B cell (primary cell): ENCODE data around the gene ZBTB4. TPM values are rescaled to one million over a fixed set of nuclear protein-coding genes. Genes with fewer than 3 reads are reported as not detected.

Experiments used
- ATAC-seq: fragments of 200-7000 bp; cut with Tn5 transposase; one replicate; pipeline ENCODE4 v1.10.0; 2021; ENCODE audit warnings: low read depth, mild to moderate bottlenecking, moderate number of reproducible peaks, moderate library complexity
- CTCF ChIA-PET: fragments of 350-600 bp; sonication (Branson Sonifier 250); formaldehyde crosslinking; loops from one replicate; lab custom pipeline; 2021; ENCODE audit warnings: antibody characterized with exemption, inconsistent platforms; lab: Charles Lee
- POLR2A ChIA-PET: fragments of 350-600 bp; sonication (Branson Sonifier 250); formaldehyde crosslinking; loops from one replicate; lab custom pipeline; 2021; ENCODE audit warnings: antibody characterized with exemption; lab: Charles Lee
- DNase-seq: peaks from one replicate; pipeline ENCODE4 v3.0.0; 2013
- H2AFZ ChIP-seq: 2 replicates; pipeline ENCODE4 v1.6.1; 2012; ENCODE audit warnings: mild to moderate bottlenecking, low read depth, low read length; ENCODE audit not compliant: insufficient read depth, poor library complexity, severe bottlenecking
- H3K27ac ChIP-seq, 2 donors: 1 replicate in 1 of 2; 2 replicates in 1 of 2; pipeline ENCODE4 v1.5.1; 2012 to 2013; ENCODE audit warnings: low read length in 2 of 2, mild to moderate bottlenecking in 2 of 2, moderate library complexity in 1 of 2
- H3K27me3 ChIP-seq, 4 experiments: fragments of 200-600 bp in 1 of 4; sonication (generic) in 1 of 4; replicated peaks in 1 of 4; 1 replicate in 2 of 4; 2 replicates in 2 of 4; pipeline versions ENCODE4 v1.6.1 to v1.7.0; 2013 to 2016; ENCODE audit warnings: low read length in 3 of 4, mild to moderate bottlenecking in 2 of 4, mixed read lengths in 1 of 4, moderate library complexity in 1 of 4; ENCODE audit not compliant: insufficient read depth in 4 of 4, control insufficient read depth in 3 of 4; ENCODE audit errors: control extremely low read depth in 1 of 4
- H3K36me3 ChIP-seq, 2 experiments: replicated peaks in 1 of 2; 1 replicate in 1 of 2; 2 replicates in 1 of 2; pipeline versions ENCODE4 v1.6.1 to v1.7.1; 2013; ENCODE audit warnings: low read length in 1 of 2; ENCODE audit not compliant: insufficient read depth in 2 of 2, control insufficient read depth in 1 of 2; ENCODE audit errors: control extremely low read depth in 1 of 2, extremely low read depth in 1 of 2
- H3K4me1 ChIP-seq, 2 donors: fragments of 200-600 bp in 1 of 2; sonication (generic) in 1 of 2; 1 replicate in 1 of 2; 2 replicates in 1 of 2; pipeline versions ENCODE4 v1.5.1 to v1.6.1; 2013 to 2017; ENCODE audit warnings: low read length in 2 of 2; ENCODE audit not compliant: control insufficient read depth in 2 of 2, insufficient read depth in 2 of 2
- H3K4me2 ChIP-seq: replicated peaks from 2 replicates; pipeline ENCODE3; 2012; ENCODE audit warnings: mild to moderate bottlenecking, low read depth, low read length; ENCODE audit not compliant: poor library complexity, severe bottlenecking
- H3K4me3 ChIP-seq, 5 experiments: fragments of 200-600 bp in 1 of 5; sonication (generic) in 1 of 5; 1 replicate in 3 of 5; 2 replicates in 2 of 5; pipeline versions ENCODE4 v1.5.1 to v1.7.0; 2011 to 2016; ENCODE audit warnings: low read length in 4 of 5, mild to moderate bottlenecking in 4 of 5, low read depth in 2 of 5, control low read depth in 1 of 5, moderate library complexity in 1 of 5; ENCODE audit not compliant: insufficient read depth in 1 of 5; ENCODE audit errors: control extremely low read depth in 1 of 5, extremely low read depth in 1 of 5
- H3K79me2 ChIP-seq: fragments of 200-600 bp; sonication (generic); one replicate; pipeline ENCODE4 v1.6.0; 2016; ENCODE audit warnings: low read length; ENCODE audit not compliant: control insufficient read depth, insufficient read depth
- H3K9ac ChIP-seq: fragments of 200-600 bp; sonication (generic); 2 replicates; pipeline ENCODE4 v1.6.1; 2017; ENCODE audit warnings: mild to moderate bottlenecking, low read length, moderate library complexity
- H3K9me3 ChIP-seq, 3 donors: one replicate each; pipeline versions ENCODE4 v1.6.1 to v1.7.1; 2013; ENCODE audit warnings: low read length in 2 of 3; ENCODE audit not compliant: control insufficient read depth in 2 of 3, insufficient read depth in 1 of 3; ENCODE audit errors: control extremely low read depth in 1 of 3
- H4K20me1 ChIP-seq: 2 replicates; pipeline ENCODE4 v1.6.0; 2012; ENCODE audit warnings: mild to moderate bottlenecking, low read length; ENCODE audit not compliant: insufficient read depth, control insufficient read depth, poor library complexity, severe bottlenecking
- H3K27ac Mint-ChIP-seq: one replicate; pipeline ENCODE4 v1.8.0; 2021; ENCODE audit warnings: mixed read lengths
- H3K27me3 Mint-ChIP-seq: one replicate; pipeline ENCODE4 v1.8.0; 2021; ENCODE audit warnings: mixed read lengths
- H3K4me1 Mint-ChIP-seq: one replicate; pipeline ENCODE4 v1.8.0; 2021; ENCODE audit warnings: mixed read lengths
- H3K4me3 Mint-ChIP-seq: one replicate; pipeline ENCODE4 v1.8.0; 2021; ENCODE audit warnings: mixed read lengths
- H3K9me3 Mint-ChIP-seq: one replicate; pipeline ENCODE4 v1.8.0; 2022; ENCODE audit warnings: mixed read lengths; ENCODE audit not compliant: insufficient read depth
- EZH2 ChIP-seq: IDR thresholded peaks from 2 replicates; pipeline ENCODE4 v1.6.1; 2012; ENCODE audit warnings: borderline replicate concordance, low read depth, mild to moderate bottlenecking, moderate library complexity, low read length; ENCODE audit not compliant: insufficient read depth, poor library complexity, severe bottlenecking
- WGBS: methylation state at CpG from one replicate; pipeline ENCODE4 v1.1.5; 2013; ENCODE audit warnings: missing lambda C conversion rate; ENCODE audit not compliant: insufficient coverage; 5-methylcytosine and 5-hydroxymethylcytosine counted together
- intact Hi-C: fragments of 100-400 bp; cut with micrococcal nuclease; formaldehyde crosslinking; loops from one replicate; pipeline ENCODE4 v1.10.0; 2022
- polyA plus RNA-seq: library from polyadenylated mRNA; depleted of rRNA; stranded (reverse); fragments of >200 nt; gene quantifications from 2 replicates; pipeline ENCODE4 v1.2.3, GENCODE V29; 2012
- total RNA-seq, 2 donors: library from RNA; stranded (reverse); fragments of 120-200 nt in 1 of 2; gene quantifications; 1 replicate in 1 of 2; 2 replicates in 1 of 2; pipeline versions ENCODE4 v1.2.3 to v1.2.4, GENCODE V29; 2013 to 2022
- TF ChIP-seq, protein P1 (sequence below): fragments of 200-600 bp; IDR thresholded peaks from one replicate; pipeline ENCODE4 v1.8.0; 2022; ENCODE audit warnings: antibody characterized with exemption, mild to moderate bottlenecking

The ZBTB4 gene
- total and polyA plus RNA-seq, 2 donors (not counting 1 experiment from before 2014, with no cell fraction given): 19.2 to 62.4 TPM

DNA sequence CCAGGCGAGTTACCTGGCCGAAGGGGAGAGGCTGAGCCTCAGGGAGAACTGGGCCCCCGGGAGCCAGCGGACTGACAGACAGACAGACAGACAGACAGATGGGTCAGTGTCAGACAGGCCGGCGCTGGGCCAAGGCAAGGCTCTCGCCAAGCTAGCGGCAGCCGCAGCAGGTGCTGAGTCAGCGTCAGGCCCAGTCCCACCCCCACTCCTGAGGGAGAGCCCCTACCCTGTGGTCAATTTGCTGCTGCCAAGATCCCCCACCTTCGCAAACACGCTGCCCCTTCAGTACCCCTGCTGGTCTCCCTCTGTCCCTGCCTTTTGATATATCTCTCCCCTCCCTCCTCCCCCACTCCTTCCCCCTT is 38.6 kb downstream of the ZBTB4 start:
- intact Hi-C loops: no loop called here
- Histone ChIP-seq H2AFZ (no peak overlapping the region), H3K4me2 (peak overlapping the region; percentile 85), H3K36me3 (no peaks in the 10 kb centered on the region), H3K9ac (peak overlapping the region; percentile 53), H4K20me1 (peaks cover 49% of the 10 kb centered on the region), H3K4me1 (peaks cover 64% of the 10 kb centered on the region in 2 donors), H3K9me3 (peaks cover 0 to 44% (median 0%) of the 10 kb centered on the region in 3 donors), H3K27me3 (peaks cover 0 to 79% (median 49%) of the 10 kb centered on the region in 4 experiments), H3K4me3 (no peak overlapping the region), H3K27ac (no peak overlapping the region), H3K79me2 (peaks cover 27% of the 10 kb centered on the region)
- WGBS: 6% methylated on average over 12 of the region's 12 CpGs
- no peaks in the 10 kb centered on the region for H3K9me3 Mint-ChIP-seq
- ChIA-PET POLR2A (interaction anchor here (0.6 to 1.8 kb wide), 6 partner anchors 33 to 134 kb away, joined by 3 to 10 read pairs (median 8); partner anchors contain the start of genes POLR2A and ZBTB4), CTCF (interaction anchor here (1.1 to 3.6 kb wide), 7 partner anchors 12 to 549 kb away, joined by 3 to 15 read pairs (median 3); partner anchors contain the start of genes SENP3, SPEM3 and TP53)
- DNase-seq: peak; percentile 41
- peaks cover 66% of the 10 kb centered on the region for H3K27me3 Mint-ChIP-seq
- H3K27ac Mint-ChIP-seq: no peak overlapping the region
- H3K4me3 Mint-ChIP-seq: peak overlapping the region; percentile 83
- no peak for ATAC-seq
- peaks cover 53% of the 10 kb centered on the region for H3K4me1 Mint-ChIP-seq
- TF ChIP-seq EZH2: no peak
- TF ChIP-seq, protein P1, sequence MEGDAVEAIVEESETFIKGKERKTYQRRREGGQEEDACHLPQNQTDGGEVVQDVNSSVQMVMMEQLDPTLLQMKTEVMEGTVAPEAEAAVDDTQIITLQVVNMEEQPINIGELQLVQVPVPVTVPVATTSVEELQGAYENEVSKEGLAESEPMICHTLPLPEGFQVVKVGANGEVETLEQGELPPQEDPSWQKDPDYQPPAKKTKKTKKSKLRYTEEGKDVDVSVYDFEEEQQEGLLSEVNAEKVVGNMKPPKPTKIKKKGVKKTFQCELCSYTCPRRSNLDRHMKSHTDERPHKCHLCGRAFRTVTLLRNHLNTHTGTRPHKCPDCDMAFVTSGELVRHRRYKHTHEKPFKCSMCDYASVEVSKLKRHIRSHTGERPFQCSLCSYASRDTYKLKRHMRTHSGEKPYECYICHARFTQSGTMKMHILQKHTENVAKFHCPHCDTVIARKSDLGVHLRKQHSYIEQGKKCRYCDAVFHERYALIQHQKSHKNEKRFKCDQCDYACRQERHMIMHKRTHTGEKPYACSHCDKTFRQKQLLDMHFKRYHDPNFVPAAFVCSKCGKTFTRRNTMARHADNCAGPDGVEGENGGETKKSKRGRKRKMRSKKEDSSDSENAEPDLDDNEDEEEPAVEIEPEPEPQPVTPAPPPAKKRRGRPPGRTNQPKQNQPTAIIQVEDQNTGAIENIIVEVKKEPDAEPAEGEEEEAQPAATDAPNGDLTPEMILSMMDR: no peak

DNA sequence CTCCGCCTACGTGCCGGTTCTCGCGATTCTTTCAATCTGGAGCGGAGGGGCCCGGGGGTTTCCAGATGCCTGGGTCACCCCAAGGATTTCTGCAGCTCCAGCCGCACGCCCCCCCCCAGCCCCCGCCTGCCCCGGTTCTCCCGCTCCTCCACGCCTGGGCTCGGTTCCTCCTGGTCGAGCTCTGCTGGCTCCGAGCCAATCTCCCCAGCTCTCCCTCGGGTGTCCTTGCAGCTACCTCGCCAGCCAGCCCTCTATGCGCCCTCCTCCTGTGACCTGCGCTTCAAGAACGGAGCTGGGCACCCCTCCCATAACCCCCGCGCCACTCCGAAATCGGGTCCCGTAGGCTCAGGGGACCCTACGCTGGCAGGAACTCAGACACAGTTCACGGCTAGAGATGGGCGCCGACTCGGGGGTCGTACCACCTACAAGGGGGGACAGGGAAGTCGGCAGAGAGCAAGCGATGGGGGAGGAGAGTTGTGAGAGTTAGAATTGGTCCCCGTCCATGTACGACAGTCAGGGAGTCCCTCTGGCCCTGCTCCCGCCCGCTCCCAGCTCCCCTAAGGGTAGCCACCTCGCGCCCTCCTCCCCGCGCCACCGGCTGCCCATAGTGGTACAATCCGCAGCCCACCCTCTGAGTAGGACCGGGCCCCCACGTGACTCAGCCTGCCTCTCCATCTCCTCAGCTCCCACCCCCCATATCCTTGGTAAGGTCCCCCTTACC is 39.2 kb downstream of the ZBTB4 start:
- TF ChIP-seq EZH2: peak; percentile 28
- TF ChIP-seq, protein P1: no peak
- H3K4me3 Mint-ChIP-seq: peak overlapping the region; percentile 83
- peak overlapping the region; percentile 35 for H2AFZ ChIP-seq
- ATAC-seq (no peak), DNase-seq (peak; percentile 62)
- WGBS: under 1% methylated on average over 37 of the region's 46 CpGs
- ChIA-PET CTCF (interaction anchor here (1.1 to 3.6 kb wide), 7 partner anchors 11 to 549 kb away, joined by 3 to 15 read pairs (median 3); partner anchors contain the start of genes SENP3, SPEM3 and TP53), POLR2A (interaction anchor here (0.6 to 1.8 kb wide), 5 partner anchors 36 to 360 kb away, joined by 3 to 8 read pairs (median 6); partner anchors contain the start of genes POLR2A and ZBTB4)
- H3K4me1 ChIP-seq: peaks cover 58 to 61% of the 10 kb centered on the region in 2 donors
- H3K4me1 Mint-ChIP-seq: peaks cover 51% of the 10 kb centered on the region
- no peaks in the 10 kb centered on the region for H3K9me3 Mint-ChIP-seq
- peak overlapping the region; percentile 11 to 54 (median 33) for H3K4me3 ChIP-seq
- peak overlapping the region; percentile 85 for H3K4me2 ChIP-seq
- intact Hi-C loops: no loop called here
- H3K79me2 ChIP-seq: peaks cover 27% of the 10 kb centered on the region
- peak overlapping the region; percentile 53 for H3K9ac ChIP-seq
- H3K9me3 ChIP-seq: peaks cover 0 to 38% (median 0%) of the 10 kb centered on the region in 3 donors
- peaks cover 0 to 73% (median 45%) of the 10 kb centered on the region in 4 experiments for H3K27me3 ChIP-seq
- peak overlapping the region; percentile 65 for H3K27ac Mint-ChIP-seq
- H3K27me3 Mint-ChIP-seq: peaks cover 60% of the 10 kb centered on the region
- H3K36me3 ChIP-seq: no peaks in the 10 kb centered on the region
- H4K20me1 ChIP-seq: peaks cover 49% of the 10 kb centered on the region
- H3K27ac ChIP-seq: no peak overlapping the region
